GM12872 (cell line): ENCODE data around the gene SAMD14.

Experiments used
- TF ChIP-seq, protein P1 (sequence below): IDR thresholded peaks from 3 replicates; pipeline ENCODE4 v1.5.1; 2011; ENCODE audit warnings: low read depth, mild to moderate bottlenecking, low read length, moderate library complexity; ENCODE audit not compliant: insufficient read depth

Gene SAMD14

DNA sequence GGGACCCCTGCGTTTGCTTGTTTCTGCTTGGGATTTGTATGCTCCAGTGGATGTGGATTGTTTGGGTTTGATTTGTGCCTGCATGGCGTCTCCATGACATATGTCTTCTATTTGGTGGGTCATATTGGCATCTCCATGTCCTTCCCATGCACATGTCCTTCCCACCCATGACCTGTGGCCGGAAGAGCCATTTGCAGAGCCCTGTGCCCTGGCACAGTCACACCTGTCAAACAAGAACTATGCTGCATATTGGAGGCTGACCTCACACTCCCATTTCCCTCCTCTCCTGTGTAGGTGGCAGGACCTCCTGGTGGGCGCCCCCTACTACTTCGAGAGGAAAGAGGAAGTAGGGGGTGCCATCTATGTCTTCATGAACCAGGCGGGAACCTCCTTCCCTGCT lies 58.3 kb downstream of the SAMD14 start:
- TF ChIP-seq, protein P1, sequence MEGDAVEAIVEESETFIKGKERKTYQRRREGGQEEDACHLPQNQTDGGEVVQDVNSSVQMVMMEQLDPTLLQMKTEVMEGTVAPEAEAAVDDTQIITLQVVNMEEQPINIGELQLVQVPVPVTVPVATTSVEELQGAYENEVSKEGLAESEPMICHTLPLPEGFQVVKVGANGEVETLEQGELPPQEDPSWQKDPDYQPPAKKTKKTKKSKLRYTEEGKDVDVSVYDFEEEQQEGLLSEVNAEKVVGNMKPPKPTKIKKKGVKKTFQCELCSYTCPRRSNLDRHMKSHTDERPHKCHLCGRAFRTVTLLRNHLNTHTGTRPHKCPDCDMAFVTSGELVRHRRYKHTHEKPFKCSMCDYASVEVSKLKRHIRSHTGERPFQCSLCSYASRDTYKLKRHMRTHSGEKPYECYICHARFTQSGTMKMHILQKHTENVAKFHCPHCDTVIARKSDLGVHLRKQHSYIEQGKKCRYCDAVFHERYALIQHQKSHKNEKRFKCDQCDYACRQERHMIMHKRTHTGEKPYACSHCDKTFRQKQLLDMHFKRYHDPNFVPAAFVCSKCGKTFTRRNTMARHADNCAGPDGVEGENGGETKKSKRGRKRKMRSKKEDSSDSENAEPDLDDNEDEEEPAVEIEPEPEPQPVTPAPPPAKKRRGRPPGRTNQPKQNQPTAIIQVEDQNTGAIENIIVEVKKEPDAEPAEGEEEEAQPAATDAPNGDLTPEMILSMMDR = no peak

DNA sequence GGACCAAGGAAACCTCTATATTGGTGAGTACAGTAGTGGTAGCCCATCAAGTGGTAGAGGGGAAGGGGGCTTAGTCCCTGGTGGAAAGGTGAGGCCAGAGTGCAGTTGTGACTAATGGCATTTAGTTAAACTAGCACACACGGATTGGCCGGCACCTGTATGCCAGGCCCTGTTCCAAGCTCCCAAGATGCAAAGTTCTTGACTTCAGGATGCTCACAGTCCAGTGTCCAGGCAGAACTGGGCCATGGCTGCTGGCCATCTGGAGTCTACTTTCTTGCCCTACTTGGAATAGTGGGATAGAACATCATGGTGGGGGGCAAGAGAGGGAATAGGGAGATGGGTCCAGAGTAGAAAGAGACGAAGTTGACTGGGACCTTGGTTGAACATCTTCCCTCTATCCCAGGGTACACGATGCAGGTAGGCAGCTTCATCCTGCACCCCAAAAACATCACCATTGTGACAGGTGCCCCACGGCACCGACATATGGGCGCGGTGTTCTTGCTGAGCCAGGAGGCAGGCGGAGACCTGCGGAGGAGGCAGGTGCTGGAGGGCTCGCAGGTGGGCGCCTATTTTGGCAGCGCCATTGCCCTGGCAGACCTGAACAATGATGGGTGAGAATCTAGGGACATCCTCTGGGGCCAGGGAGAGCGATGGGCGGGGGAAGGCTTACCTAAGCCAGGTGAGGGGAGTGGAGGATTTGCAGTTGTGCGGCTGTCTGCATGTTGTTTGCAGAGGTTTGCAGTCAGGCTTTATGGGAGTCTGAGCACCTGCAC lies 58.9 kb downstream of the SAMD14 start:
- TF ChIP-seq, protein P1 = no peak

DNA sequence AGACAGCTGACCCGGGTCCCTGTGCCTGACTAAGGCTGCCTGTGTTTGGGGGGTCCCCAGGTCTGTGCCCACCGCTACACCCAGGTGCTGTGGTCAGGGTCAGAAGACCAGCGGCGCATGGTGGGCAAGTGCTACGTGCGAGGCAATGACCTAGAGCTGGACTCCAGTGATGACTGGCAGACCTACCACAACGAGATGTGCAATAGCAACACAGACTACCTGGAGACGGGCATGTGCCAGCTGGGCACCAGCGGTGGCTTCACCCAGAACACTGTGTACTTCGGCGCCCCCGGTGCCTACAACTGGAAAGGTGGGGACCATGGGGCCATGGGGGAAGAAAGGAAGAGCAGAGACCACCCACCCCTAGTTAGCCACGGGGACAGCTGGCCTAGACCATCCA lies 62.0 kb downstream of the SAMD14 start:
- TF ChIP-seq, protein P1 = no peak

DNA sequence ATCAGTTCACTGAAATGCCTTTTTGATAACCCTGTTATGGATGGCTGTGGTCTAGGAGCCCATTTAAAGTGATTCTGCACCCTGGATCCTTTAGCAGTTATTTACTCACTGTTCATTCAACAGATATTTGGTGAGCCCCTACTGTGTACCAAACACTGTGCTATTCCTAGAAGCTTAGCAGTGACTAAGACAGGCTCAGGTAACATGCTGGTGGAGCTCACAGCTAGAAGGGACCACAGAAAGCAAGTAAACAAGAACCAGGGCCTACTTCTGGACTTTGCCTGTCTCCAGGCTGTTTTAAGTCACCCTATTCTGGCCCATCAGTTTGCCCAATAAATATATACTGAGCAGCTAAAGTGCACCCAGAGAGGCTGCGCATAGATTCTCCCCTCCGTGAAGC lies 63.0 kb downstream of the SAMD14 start:
- TF ChIP-seq, protein P1 = no peak

DNA sequence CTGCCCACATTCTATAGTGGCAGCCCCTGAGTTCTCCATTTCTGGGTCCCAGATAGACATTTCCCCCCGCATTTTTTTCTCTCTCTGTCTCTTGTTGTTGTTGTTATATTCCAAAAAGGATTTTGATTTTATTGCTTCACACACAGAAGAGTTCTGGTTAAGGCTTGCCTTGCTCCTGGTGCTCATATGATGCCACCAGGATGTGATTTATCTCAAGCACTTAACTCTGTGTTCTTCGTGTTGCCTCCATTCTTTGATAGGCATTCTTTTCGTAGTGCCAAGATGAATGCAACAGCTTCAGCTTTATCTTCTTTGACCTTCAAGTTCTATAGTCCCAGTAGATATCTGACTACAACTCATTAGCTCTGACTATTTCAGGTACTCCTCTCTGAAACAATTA lies 64.9 kb downstream of the SAMD14 start:
- TF ChIP-seq, protein P1 = no peak

DNA sequence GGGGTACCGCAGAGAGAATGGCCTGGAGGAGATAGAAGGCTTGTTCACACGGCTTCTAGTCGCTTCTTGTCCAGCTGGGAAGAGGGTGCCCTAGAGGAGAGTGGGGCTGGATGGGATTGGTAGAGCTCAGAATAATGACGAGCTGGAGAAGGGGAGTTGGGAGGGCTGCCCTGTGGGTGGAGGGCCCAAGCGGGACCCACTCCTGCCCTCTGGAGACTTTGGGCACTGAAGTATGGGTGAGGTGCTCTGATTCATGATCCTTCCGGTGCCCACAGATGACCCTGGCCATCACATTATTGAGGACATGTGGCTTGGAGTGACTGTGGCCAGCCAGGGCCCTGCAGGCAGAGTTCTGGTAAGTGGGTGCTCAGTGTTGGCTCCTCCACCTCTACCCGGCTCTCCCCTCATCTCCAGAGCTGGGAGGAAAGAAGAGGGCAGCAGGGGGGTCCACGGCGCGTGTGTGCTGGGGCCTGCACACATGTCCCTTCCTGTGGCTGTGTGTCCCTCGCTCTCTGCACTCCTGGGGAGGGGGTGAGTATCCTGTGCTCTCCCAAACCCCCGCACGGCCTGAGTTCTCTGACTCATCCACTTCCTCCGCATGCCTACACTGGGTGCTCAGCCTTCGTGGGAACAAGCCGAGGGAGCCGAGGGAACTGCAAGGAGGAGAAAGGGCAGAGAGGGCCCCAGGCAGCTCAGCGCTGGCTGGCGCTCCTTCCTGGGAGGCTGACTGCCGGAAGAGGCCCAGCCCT lies 65.5 kb downstream of the SAMD14 start:
- TF ChIP-seq, protein P1 = no peak

DNA sequence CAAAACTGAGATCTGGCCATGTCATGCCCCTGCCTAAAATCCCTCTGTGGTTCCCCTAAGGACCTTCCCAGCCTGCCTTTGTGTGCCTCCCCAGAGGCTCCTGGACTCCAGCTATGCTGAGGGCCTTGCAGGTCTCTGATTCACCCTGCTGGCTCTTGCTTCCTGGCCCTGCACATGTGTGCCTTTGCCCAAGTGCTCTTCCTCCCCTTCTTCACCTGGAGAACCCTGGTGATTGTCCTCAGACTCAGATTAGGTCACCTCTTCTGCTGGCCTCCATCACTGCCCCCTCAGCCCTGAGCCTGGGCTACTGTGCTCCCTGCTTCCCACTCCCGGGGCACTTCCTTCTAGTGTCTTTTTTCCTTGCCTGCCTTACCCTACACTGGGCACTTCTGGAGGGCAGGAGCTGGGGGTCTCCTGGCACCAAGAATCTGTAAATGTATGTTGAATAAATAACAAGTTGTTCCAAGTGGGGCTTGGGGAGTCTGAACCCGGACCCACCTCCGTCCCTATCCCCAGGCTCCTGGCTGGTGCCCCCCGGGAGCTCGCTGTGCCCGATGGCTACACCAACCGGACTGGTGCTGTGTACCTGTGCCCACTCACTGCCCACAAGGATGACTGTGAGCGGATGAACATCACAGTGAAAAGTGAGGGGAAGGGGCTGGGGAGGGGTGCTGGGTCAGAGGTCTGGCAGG lies 66.3 kb downstream of the SAMD14 start:
- TF ChIP-seq, protein P1 = no peak
